Liver (tissue), 9 donors: Measurements from ENCODE around the gene GPR65. TPM values are rescaled to one million over a fixed set of nuclear protein-coding genes. Genes with fewer than 3 reads are reported as not detected.
A peak's percentile ranks its signal among the peaks of the same experiment; 100 is the strongest.

Experiments used
- DNase-seq: peaks from one replicate; pipeline ENCODE4 v3.0.0-alpha.2; 2017; ENCODE audit warnings: low spot score
- H3K27ac ChIP-seq, 2 donors: one replicate each; pipeline ENCODE4 v1.7.0; 2013; ENCODE audit warnings: inconsistent platforms in 2 of 2, low read length in 2 of 2, control low read depth in 1 of 2, low read depth in 1 of 2, mild to moderate bottlenecking in 1 of 2
- H3K27me3 ChIP-seq, 4 donors: one replicate each; pipeline versions ENCODE4 v1.6.1 to v1.7.0; 2013; ENCODE audit warnings: low read length in 3 of 4, inconsistent platforms in 1 of 4, mild to moderate bottlenecking in 1 of 4, moderate library complexity in 1 of 4; ENCODE audit not compliant: control insufficient read depth in 4 of 4, insufficient read depth in 4 of 4
- H3K36me3 ChIP-seq, 4 donors: one replicate each; pipeline versions ENCODE4 v1.6.1 to v1.7.0; 2013; ENCODE audit warnings: low read length in 3 of 4, mild to moderate bottlenecking in 3 of 4, low read depth in 1 of 4, moderate library complexity in 1 of 4; ENCODE audit not compliant: control insufficient read depth in 4 of 4, insufficient read depth in 3 of 4
- H3K4me1 ChIP-seq, 4 donors: one replicate each; pipeline versions ENCODE4 v1.6.1 to v1.7.0; 2013; ENCODE audit warnings: low read length in 3 of 4, mild to moderate bottlenecking in 3 of 4, moderate library complexity in 1 of 4; ENCODE audit not compliant: control insufficient read depth in 4 of 4, insufficient read depth in 4 of 4
- H3K4me3 ChIP-seq, 3 donors: one replicate each; pipeline versions ENCODE4 v1.6.1 to v1.7.0; 2013; ENCODE audit warnings: low read length in 3 of 3, control low read depth in 1 of 3, low read depth in 1 of 3, mild to moderate bottlenecking in 1 of 3
- H3K9ac ChIP-seq, 2 donors: one replicate each; pipeline ENCODE4 v1.7.0; 2013; ENCODE audit warnings: low read length in 2 of 2, mild to moderate bottlenecking in 2 of 2, moderate library complexity in 2 of 2, control low read depth in 1 of 2, low read depth in 1 of 2
- H3K9me3 ChIP-seq, 4 donors: one replicate each; pipeline versions ENCODE4 v1.6.1 to v1.7.0; 2013; ENCODE audit warnings: low read length in 3 of 4; ENCODE audit not compliant: control insufficient read depth in 4 of 4
- ATF3 ChIP-seq: IDR thresholded peaks from 2 replicates; pipeline ENCODE4 v1.6.1; 2016; ENCODE audit warnings: antibody characterized with exemption
- CTCF ChIP-seq: fragments of 150-350 bp; IDR thresholded peaks from 2 replicates; pipeline ENCODE4 v1.5.1; 2017; ENCODE audit warnings: improper control_type of control experiment, low read depth, low read length; ENCODE audit not compliant: missing input control
- EGR1 ChIP-seq, 2 donors: IDR thresholded peaks; 2 replicates each; pipeline ENCODE4 v1.6.1; 2016 to 2018; ENCODE audit warnings: antibody characterized with exemption in 2 of 2, low read depth in 2 of 2
- FOXA1 ChIP-seq: IDR thresholded peaks from 2 replicates; pipeline ENCODE4 v1.6.1; 2016; ENCODE audit warnings: antibody characterized with exemption
- FOXA2 ChIP-seq: IDR thresholded peaks from 2 replicates; pipeline ENCODE4 v1.6.1; 2016; ENCODE audit warnings: antibody characterized with exemption
- GABPA ChIP-seq, 2 donors: IDR thresholded peaks in 1 of 2; conservative IDR thresholded peaks in 1 of 2; 2 replicates each; pipeline ENCODE4 v1.6.1; 2016; ENCODE audit warnings: antibody characterized with exemption in 2 of 2, mild to moderate bottlenecking in 1 of 2, moderate library complexity in 1 of 2
- HNF4A ChIP-seq, 2 donors: conservative IDR thresholded peaks; 2 replicates each; pipeline ENCODE4 v1.6.1; 2016; ENCODE audit warnings: antibody characterized with exemption in 2 of 2, mild to moderate bottlenecking in 2 of 2
- HNF4G ChIP-seq: IDR thresholded peaks from 2 replicates; pipeline ENCODE4 v1.6.1; 2016; ENCODE audit warnings: antibody characterized with exemption
- JUND ChIP-seq, 2 donors: IDR thresholded peaks; 2 replicates each; pipeline ENCODE4 v1.6.1; 2016; ENCODE audit warnings: antibody characterized with exemption in 2 of 2
- MAX ChIP-seq: IDR thresholded peaks from 2 replicates; pipeline ENCODE4 v1.6.1; 2016; ENCODE audit warnings: antibody characterized with exemption
- NR2F2 ChIP-seq: IDR thresholded peaks from 2 replicates; pipeline ENCODE4 v1.6.1; 2016; ENCODE audit warnings: antibody characterized with exemption
- RAD21 ChIP-seq, 2 donors: IDR thresholded peaks; 2 replicates each; pipeline ENCODE4 v1.6.1; 2016; ENCODE audit warnings: antibody characterized with exemption in 2 of 2, mild to moderate bottlenecking in 2 of 2
- REST ChIP-seq: IDR thresholded peaks from 2 replicates; pipeline ENCODE4 v1.6.1; 2016; ENCODE audit warnings: antibody characterized with exemption, mild to moderate bottlenecking
- RXRA ChIP-seq, 2 donors: IDR thresholded peaks; 2 replicates each; pipeline ENCODE4 v1.6.1; 2017 to 2018; ENCODE audit warnings: antibody characterized with exemption in 2 of 2, mild to moderate bottlenecking in 1 of 2
- SP1 ChIP-seq: IDR thresholded peaks from 2 replicates; pipeline ENCODE4 v1.6.1; 2018; ENCODE audit warnings: antibody characterized with exemption, mild to moderate bottlenecking
- TAF1 ChIP-seq: conservative IDR thresholded peaks from 2 replicates; pipeline ENCODE4 v1.6.1; 2016; ENCODE audit warnings: antibody characterized with exemption, mild to moderate bottlenecking
- YY1 ChIP-seq: IDR thresholded peaks from 2 replicates; pipeline ENCODE4 v1.6.1; 2016; ENCODE audit warnings: antibody characterized with exemption, mild to moderate bottlenecking
- ZBTB33 ChIP-seq: IDR thresholded peaks from 2 replicates; pipeline ENCODE4 v1.6.1; 2016; ENCODE audit warnings: antibody characterized with exemption
- WGBS: extraction: QIAGEN DNeasy Blood & Tissue Kit; methylation state at CpG from one replicate; pipeline ENCODE4 v1.1.7; 2013; 5-methylcytosine and 5-hydroxymethylcytosine counted together
- polyA plus RNA-seq, 2 donors: library from polyadenylated mRNA; stranded (reverse) in 1 of 2; unstranded in 1 of 2; fragments of 200-250 nt in 1 of 2; fragments of >200 nt in 1 of 2; fragmentation: Nextera tagmentation in 1 of 2; extraction: Ambion mirVana in 1 of 2; gene quantifications; one replicate each; pipeline versions ENCODE4 v1.2.1 to v1.2.3, GENCODE V29; 2013 to 2015
- total RNA-seq, 2 donors: library from RNA; depleted of rRNA; stranded (reverse); fragments of >200 nt; gene quantifications; one replicate each; pipeline ENCODE4 v1.2.3, GENCODE V29; 2014
- donor health status: healthy.
- donor health status: healthy.
- donor health status: healthy.
- donor health status: healthy.
- donor health status: healthy.

The GPR65 gene
- total and polyA plus RNA-seq, 4 donors = 0.72 to 4.5 (median 1.7) TPM

GRCh38 chr14:88045705-88046104 is 40.8 kb downstream of the GPR65 start:
- 23% methylated on average over 3 of the region's 3 CpGs for WGBS
- H3K9me3 ChIP-seq = no peaks in the 10 kb centered on the region
- peak overlapping the region in 1 of 2 donors; percentile 2 for H3K9ac ChIP-seq
- H3K4me3 ChIP-seq = no peak overlapping the region
- DNase-seq = no peak
- TF ChIP-seq MAX (peak; percentile 99), RXRA (IDR thresholded peaks at IDR 0.05) (peak; percentile 97), CTCF (no peak), NR2F2 (peak; percentile 29), TAF1 (peak; percentile 35), HNF4G (peak; percentile 60), JUND (IDR thresholded peaks at IDR 0.05) (peak; percentile 53 to 87), SP1 (peak; percentile 86), RAD21 (IDR thresholded peaks at IDR 0.05) (peak; percentile 42 to 58), ATF3 (peak; percentile 55), FOXA1 (peak; percentile 68), ZBTB33 (peak; percentile 76), EGR1 (IDR thresholded peaks at IDR 0.05; ENCODE audit: low read depth in 2 of 2) (peak; percentile 88 to 93), FOXA2 (peak; percentile 56), HNF4A (conservative IDR thresholded peaks at IDR 0.05) (peak; percentile 83 to 85), GABPA (IDR thresholded peaks at IDR 0.05 in 1 of 2, conservative IDR thresholded peaks at IDR 0.05 in 1 of 2) (peak in 1 of 2 donors; percentile 48), YY1 (peak; percentile 64), REST (peak; percentile 83)
- peaks cover 9 to 31% (median 28%) of the 10 kb centered on the region in 4 donors for H3K4me1 ChIP-seq
- H3K36me3 ChIP-seq = peaks cover 0 to 6% (median 0%) of the 10 kb centered on the region in 4 donors
- peak overlapping the region; percentile 95 to 99 for H3K27ac ChIP-seq
- no peaks in the 10 kb centered on the region for H3K27me3 ChIP-seq
